Mucosa of rectum (tissue), 2 donors: ENCODE measurements around the gene HLCS.

Source experiments
- H3K27ac ChIP-seq, 2 donors: one replicate each; pipeline ENCODE4 v1.7.0; 2013; ENCODE audit warnings: inconsistent platforms in 2 of 2, low read depth in 2 of 2, low read length in 2 of 2
- H3K27me3 ChIP-seq, 2 donors: one replicate each; pipeline ENCODE4 v1.7.0; 2013; ENCODE audit warnings: low read length in 2 of 2; ENCODE audit not compliant: control insufficient read depth in 2 of 2, insufficient read depth in 2 of 2
- H3K36me3 ChIP-seq, 2 donors: one replicate each; pipeline ENCODE4 v1.7.0; 2013; ENCODE audit warnings: low read length in 2 of 2; ENCODE audit not compliant: control insufficient read depth in 2 of 2, insufficient read depth in 2 of 2
- H3K4me1 ChIP-seq, 2 donors: one replicate each; pipeline ENCODE4 v1.7.0; 2013; ENCODE audit warnings: low read length in 2 of 2, mild to moderate bottlenecking in 1 of 2; ENCODE audit not compliant: control insufficient read depth in 2 of 2, insufficient read depth in 2 of 2
- H3K4me3 ChIP-seq, 2 donors: one replicate each; pipeline ENCODE4 v1.7.0; 2013; ENCODE audit warnings: low read length in 2 of 2
- H3K9ac ChIP-seq, 2 donors: one replicate each; pipeline ENCODE4 v1.7.0; 2013; ENCODE audit warnings: low read length in 2 of 2, low read depth in 1 of 2, mild to moderate bottlenecking in 1 of 2
- H3K9me3 ChIP-seq, 2 donors: one replicate each; pipeline ENCODE4 v1.7.0; 2013; ENCODE audit warnings: low read length in 2 of 2; ENCODE audit not compliant: control insufficient read depth in 2 of 2
- donor health status: healthy.
- donor health status: Normal muscosa, but diverticular disease.

The HLCS gene

DNA sequence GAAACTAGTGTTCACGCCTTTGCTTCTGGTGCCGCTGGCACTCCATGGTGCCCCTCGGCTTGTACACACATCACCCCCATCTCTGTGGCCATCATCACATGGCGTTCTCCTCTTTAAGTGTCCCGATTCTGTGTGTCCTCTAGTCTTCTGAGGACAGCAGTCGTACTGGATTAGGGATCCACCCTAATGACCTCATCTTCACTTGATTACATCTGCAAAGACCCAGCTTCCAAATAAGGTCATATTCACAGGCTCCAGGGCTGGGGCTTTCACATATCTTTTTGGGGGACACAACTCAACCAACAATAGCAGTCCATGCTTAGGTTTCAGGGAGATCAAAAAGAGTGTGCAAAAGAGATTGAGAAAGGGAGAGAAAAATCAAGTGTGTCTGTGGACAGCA, 64.9 kb downstream of the HLCS start:
- Histone ChIP-seq H3K27ac (no peak overlapping the region), H3K36me3 (peaks cover 0 to 3% of the 10 kb centered on the region in 2 donors), H3K9ac (no peak overlapping the region), H3K9me3 (no peaks in the 10 kb centered on the region), H3K4me1 (no peaks in the 10 kb centered on the region), H3K27me3 (no peaks in the 10 kb centered on the region), H3K4me3 (no peak overlapping the region)

DNA sequence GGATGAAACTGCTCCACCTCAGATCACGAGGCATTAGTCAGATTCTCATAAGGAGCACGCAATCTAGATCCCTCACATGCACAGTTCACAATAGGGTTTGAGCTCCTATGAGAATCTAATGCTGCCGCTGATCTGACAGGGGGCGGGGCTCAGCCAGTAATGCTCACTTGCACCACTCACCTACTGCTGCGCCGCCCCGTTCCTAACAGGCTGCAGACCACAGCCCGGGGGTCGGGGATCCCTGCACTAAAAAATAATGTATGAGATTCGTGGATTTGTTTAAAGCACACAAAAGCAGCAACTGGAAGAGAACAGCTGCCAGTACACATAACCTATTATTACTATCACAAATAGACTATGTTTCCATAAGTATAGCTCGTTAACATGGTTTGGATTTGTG, 72.9 kb downstream of the HLCS start:
- no peak overlapping the region for H3K27ac ChIP-seq
- H3K9ac ChIP-seq = no peak overlapping the region
- H3K9me3 ChIP-seq = no peaks in the 10 kb centered on the region
- no peak overlapping the region for H3K4me3 ChIP-seq
- peaks cover 0 to 12% of the 10 kb centered on the region in 2 donors for H3K36me3 ChIP-seq
- H3K4me1 ChIP-seq = no peaks in the 10 kb centered on the region
- no peaks in the 10 kb centered on the region for H3K27me3 ChIP-seq

DNA sequence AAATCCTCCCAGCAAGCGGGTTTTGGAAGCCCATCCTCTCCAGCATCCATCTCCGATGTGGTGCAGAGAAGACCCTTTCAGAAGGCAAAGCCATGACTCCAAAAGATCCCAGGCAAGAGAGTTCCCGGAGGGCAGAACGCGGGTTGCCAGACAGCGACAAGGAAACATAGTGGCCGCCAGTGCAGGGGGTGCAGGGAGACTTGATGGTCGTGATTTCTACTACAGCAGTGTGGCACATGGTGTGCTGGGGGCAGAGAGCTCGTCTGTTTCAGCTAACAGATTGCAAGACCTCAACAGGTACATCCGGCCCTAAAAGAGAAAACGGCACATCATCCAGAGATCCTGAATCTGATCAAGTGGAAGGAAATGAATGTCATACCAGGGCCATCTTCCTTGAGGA, 74.3 kb downstream of the HLCS start:
- Histone ChIP-seq H3K36me3 (peaks cover 0 to 12% of the 10 kb centered on the region in 2 donors), H3K4me3 (no peak overlapping the region), H3K4me1 (no peaks in the 10 kb centered on the region), H3K27me3 (no peaks in the 10 kb centered on the region), H3K9me3 (no peaks in the 10 kb centered on the region), H3K9ac (no peak overlapping the region), H3K27ac (no peak overlapping the region)

DNA sequence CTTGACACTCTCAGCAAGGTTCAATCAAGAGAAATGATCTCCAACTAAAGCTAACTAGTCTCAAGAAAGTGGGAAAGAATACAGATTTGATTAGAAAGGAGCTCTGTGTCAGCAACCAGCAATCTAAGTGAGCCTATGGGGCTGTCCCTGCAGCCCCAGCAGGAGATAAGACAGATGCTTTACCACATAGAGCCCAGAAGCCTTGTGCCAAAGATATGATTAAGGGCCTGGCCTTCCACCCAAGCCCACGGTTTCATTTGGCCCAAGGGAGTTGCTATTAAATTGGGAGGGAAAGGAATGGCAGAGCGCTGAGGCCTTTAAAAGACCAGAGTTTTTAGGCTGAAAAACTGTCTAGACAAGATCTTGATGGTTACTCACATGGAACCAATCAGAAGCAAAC, 74.8 kb downstream of the HLCS start:
- peaks cover 0 to 11% of the 10 kb centered on the region in 2 donors for H3K36me3 ChIP-seq
- H3K9me3 ChIP-seq = no peaks in the 10 kb centered on the region
- H3K27ac ChIP-seq = no peak overlapping the region

DNA sequence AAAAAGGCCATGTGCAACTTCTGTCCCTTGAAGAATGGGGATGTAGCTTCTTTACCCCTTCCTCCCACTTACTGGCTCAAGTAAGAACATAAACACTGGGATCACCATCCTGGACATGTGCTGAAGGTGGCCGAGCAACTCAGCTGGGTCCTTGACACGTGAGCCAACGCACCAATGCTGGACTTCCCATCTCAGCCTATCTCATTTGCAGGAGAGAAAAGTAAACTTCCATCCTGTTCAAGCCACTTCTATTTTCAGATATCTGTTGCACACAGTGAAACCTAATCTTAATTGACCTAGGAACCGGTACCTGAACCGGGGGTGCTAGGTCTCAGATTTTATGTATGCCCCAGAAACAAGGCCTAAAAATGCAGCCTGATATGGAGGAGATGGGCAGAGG, 75.3 kb downstream of the HLCS start:
- no peak overlapping the region for H3K9ac ChIP-seq
- H3K36me3 ChIP-seq = peaks cover 0 to 10% of the 10 kb centered on the region in 2 donors
- H3K27ac ChIP-seq = no peak overlapping the region
- no peaks in the 10 kb centered on the region for H3K27me3 ChIP-seq
- H3K9me3 ChIP-seq = no peaks in the 10 kb centered on the region
- H3K4me3 ChIP-seq = no peak overlapping the region
- no peaks in the 10 kb centered on the region for H3K4me1 ChIP-seq

More for the DNA sequence above, 74.8 kb downstream of the HLCS start:
- no peaks in the 10 kb centered on the region for H3K27me3 ChIP-seq
- no peak overlapping the region for H3K9ac ChIP-seq
- H3K4me3 ChIP-seq = no peak overlapping the region
- no peaks in the 10 kb centered on the region for H3K4me1 ChIP-seq

DNA sequence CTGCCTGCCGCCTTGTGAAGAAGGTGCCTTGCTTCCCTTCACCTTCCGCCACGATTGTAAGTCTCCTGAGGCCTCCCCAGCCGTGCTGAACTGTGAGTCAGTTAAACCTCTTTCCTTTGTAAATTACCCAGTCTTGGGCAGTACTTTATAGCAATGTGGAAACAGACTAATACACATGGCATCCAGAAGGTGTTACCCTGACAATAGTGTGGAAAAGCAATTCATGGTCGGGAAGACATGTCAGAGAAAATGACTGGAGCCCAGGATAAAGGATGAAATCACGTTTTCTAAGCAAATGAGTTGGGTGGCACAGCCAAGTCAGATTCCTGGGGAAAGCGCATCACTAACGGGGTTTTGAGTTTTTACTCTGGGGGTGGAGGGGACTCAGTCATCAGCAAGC, 76.4 kb downstream of the HLCS start:
- Histone ChIP-seq H3K27me3 (no peaks in the 10 kb centered on the region), H3K9me3 (no peaks in the 10 kb centered on the region), H3K9ac (no peak overlapping the region), H3K4me1 (no peaks in the 10 kb centered on the region), H3K27ac (no peak overlapping the region), H3K4me3 (no peak overlapping the region), H3K36me3 (peaks cover 0 to 11% of the 10 kb centered on the region in 2 donors)

DNA sequence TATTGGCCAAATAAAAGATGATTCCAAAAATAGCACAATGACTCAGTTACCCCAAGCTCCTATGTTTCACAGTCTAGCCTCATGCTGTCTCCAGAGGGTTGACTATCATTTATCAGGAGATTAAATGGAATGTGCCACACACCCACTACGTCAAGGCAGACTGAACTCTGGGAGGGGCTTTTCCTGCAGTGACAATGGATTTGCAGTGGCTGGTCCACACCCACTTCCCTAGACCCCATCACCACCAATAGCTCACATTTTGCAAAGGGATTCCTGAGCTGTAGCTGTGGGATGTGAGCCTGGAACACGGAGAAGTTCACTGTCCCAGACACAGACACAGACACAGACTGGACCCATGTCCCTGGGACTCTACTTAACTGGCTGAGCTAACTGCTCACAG, 77.1 kb downstream of the HLCS start:
- no peaks in the 10 kb centered on the region for H3K4me1 ChIP-seq
- H3K27me3 ChIP-seq = no peaks in the 10 kb centered on the region
- no peak overlapping the region for H3K9ac ChIP-seq
- no peak overlapping the region for H3K27ac ChIP-seq
- peaks cover 0 to 12% of the 10 kb centered on the region in 2 donors for H3K36me3 ChIP-seq
- H3K9me3 ChIP-seq = no peaks in the 10 kb centered on the region
- no peak overlapping the region for H3K4me3 ChIP-seq

DNA sequence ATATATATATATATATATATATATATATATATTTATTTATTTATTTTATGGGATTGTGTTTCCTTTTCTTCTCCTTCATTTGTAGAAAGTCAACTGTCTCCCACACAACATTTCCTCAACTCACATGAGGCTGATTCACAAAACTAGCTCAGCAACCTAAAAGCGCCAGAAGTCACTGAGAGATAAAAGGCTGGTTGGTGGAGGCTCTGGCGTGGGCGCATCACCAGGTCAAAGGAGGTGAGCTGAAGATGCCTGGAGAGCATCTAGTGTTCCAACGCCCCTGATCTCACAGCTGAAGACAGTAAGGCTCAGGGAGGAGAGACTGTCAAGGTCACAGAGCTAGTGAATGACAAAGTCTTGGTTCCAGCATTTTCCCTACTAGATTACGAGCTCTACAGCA, 78.0 kb downstream of the HLCS start:
- no peaks in the 10 kb centered on the region for H3K4me1 ChIP-seq
- H3K27me3 ChIP-seq = no peaks in the 10 kb centered on the region
- H3K4me3 ChIP-seq = no peak overlapping the region
- no peak overlapping the region for H3K27ac ChIP-seq
- peaks cover 0 to 12% of the 10 kb centered on the region in 2 donors for H3K36me3 ChIP-seq
- no peak overlapping the region for H3K9ac ChIP-seq
- peaks cover 0 to 3% of the 10 kb centered on the region in 2 donors for H3K9me3 ChIP-seq

DNA sequence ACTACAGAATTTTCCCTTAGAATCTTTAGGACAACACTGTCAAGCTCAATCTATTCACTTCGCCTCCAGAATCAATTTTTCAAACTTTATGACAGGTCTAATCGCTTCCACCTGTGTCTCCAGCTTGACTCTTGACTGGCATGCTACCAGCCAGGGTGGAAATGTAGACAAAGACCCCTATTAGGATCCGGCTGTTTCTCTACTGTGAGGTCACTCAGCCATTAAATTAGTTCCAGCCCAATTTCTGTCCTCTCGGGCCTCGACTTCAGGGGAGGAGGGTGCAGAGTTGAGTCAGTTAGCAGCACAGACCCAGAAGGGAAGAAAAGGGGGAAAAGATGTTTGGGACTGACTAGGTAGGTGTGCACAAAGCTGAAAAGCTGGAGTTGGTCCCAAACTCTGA, 78.5 kb downstream of the HLCS start:
- peaks cover 0 to 3% of the 10 kb centered on the region in 2 donors for H3K9me3 ChIP-seq
- no peak overlapping the region for H3K4me3 ChIP-seq
- no peaks in the 10 kb centered on the region for H3K27me3 ChIP-seq
- no peaks in the 10 kb centered on the region for H3K4me1 ChIP-seq
- peaks cover 0 to 12% of the 10 kb centered on the region in 2 donors for H3K36me3 ChIP-seq
- no peak overlapping the region for H3K27ac ChIP-seq
- no peak overlapping the region for H3K9ac ChIP-seq

DNA sequence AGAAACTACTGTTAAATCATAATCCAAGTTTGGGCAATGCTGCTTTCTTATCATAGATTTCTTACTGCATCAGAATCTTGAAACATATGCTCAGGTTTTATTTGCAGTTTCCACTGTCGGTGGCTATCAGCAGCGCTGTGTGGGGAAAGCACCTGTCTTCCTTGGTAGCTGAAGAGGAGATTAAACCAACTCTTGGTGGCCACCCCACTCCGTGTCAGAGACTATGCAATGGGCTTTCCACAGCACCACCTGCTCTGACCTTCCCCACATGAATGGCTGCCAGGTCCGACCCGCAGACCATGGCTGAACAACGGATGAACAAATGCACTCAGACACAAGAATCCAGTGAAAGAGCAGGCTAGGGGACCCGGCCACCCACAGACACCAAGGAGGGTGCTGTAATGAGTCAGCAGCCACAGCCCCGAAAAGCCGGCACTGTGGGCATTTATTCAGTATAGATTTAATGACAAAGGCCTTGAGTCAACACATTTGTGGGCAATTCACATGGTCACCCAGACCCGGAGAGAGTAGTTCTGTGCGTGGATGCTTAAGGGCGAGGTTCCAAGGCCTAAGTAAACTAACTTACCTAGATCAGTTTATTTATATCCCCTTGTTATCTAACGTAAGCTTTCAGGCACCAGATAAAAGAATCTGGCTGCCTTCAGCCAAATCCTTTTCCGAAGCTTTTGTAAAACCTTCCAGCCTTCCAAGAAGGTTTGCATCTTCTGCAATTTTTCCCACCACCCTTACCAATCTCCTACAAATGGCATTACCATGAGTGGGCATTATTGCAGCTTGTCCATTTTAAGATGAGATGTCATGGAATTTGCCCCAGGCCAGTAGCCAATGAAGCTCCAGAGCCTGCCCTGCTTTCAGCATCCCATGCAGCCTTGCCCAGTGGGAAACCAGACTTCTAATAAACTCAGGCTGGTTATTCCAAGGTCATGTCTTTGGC, 82.7 kb downstream of the HLCS start:
- H3K9me3 ChIP-seq = peaks cover 0 to 3% of the 10 kb centered on the region in 2 donors
- no peaks in the 10 kb centered on the region for H3K4me1 ChIP-seq
- no peaks in the 10 kb centered on the region for H3K27me3 ChIP-seq
- H3K9ac ChIP-seq = no peak overlapping the region
- no peak overlapping the region for H3K4me3 ChIP-seq
- no peak overlapping the region for H3K27ac ChIP-seq
- peaks cover 0 to 4% of the 10 kb centered on the region in 2 donors for H3K36me3 ChIP-seq
